22Rv1 (cell line): Measurements from ENCODE around the gene CRYBG1.

ENCODE experiments used
- ZFX ChIP-seq: fragments of 450-650 bp; IDR thresholded peaks from 2 replicates; pipeline ENCODE4 v1.6.1; 2017; ENCODE audit warnings: antibody characterized with exemption, borderline replicate concordance
- TF ChIP-seq, protein P1 (sequence below): fragments of 450-650 bp; IDR thresholded peaks from 2 replicates; pipeline ENCODE4 v1.5.1; 2017; ENCODE audit warnings: mild to moderate bottlenecking

DNA sequence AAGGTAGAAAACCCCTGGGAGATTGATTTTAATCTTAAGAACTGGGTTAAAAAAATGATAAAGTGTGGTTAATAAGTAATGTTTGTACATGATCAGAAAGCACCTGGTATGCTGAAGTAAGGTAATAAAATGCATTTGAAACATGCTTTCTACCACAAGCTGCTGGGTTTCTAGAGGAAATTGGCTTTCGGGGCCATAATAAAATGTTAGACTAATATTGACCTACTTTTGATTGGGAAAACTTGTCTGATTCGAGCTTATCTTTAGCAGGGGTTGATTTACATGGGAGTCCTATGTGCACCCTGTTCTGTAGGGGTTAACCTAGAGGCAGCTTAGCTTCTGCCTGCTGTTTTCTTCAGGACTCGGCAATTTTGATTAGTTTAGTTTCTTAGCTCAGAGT lies 50.5 kb downstream of the CRYBG1 start:
- TF ChIP-seq, protein P1, sequence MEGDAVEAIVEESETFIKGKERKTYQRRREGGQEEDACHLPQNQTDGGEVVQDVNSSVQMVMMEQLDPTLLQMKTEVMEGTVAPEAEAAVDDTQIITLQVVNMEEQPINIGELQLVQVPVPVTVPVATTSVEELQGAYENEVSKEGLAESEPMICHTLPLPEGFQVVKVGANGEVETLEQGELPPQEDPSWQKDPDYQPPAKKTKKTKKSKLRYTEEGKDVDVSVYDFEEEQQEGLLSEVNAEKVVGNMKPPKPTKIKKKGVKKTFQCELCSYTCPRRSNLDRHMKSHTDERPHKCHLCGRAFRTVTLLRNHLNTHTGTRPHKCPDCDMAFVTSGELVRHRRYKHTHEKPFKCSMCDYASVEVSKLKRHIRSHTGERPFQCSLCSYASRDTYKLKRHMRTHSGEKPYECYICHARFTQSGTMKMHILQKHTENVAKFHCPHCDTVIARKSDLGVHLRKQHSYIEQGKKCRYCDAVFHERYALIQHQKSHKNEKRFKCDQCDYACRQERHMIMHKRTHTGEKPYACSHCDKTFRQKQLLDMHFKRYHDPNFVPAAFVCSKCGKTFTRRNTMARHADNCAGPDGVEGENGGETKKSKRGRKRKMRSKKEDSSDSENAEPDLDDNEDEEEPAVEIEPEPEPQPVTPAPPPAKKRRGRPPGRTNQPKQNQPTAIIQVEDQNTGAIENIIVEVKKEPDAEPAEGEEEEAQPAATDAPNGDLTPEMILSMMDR: no peak
- no peak for TF ChIP-seq ZFX
